Measurements from ENCODE around the gene ZNF511.

The ZNF511 gene

GRCh38 chr10:133276435-133277201, 32.1 kb upstream of the ZNF511 start, which contains the start of gene ADAM8:
Gene ADAM8, minus strand, starts transcription at chr10:133276868. Its CDS starts 51 bp downstream, at chr10:133276817.
- Histone ChIP-seq H3K4me1 (ENCODE audit: insufficient read depth, low read length) (no peaks in the 10 kb centered on the region), H3K36me3 (ENCODE audit: insufficient read depth, low read depth, low read length) (peaks cover 9% of the 10 kb centered on the region), H3K9ac (ENCODE audit: low read depth, low read length) (no peak within 1 kb of the TSS), H3K27ac (ENCODE audit: low read length) (no peak within 1 kb of the TSS), H3K4me3 (ENCODE audit: low read length) (peak within 1 kb of the TSS; percentile 56; the same call in 1 of the 2 replicates), H3K27me3 (ENCODE audit: insufficient read depth, low read length) (peaks cover 17% of the 10 kb centered on the region), H3K9me3 (ENCODE audit: insufficient read depth, low read depth, low read length) (no peaks in the 10 kb centered on the region)

GRCh38 chr10:133277277-133277992, 31.3 kb upstream of the ZNF511 start:
- Histone ChIP-seq H3K4me3 (ENCODE audit: low read length) (peak overlapping the region; percentile 56; the same call in 1 of the 2 replicates), H3K27me3 (ENCODE audit: insufficient read depth, low read length) (peaks cover 17% of the 10 kb centered on the region), H3K4me1 (ENCODE audit: insufficient read depth, low read length) (no peaks in the 10 kb centered on the region), H3K9me3 (ENCODE audit: insufficient read depth, low read depth, low read length) (no peaks in the 10 kb centered on the region), H3K36me3 (ENCODE audit: insufficient read depth, low read depth, low read length) (peaks cover 17% of the 10 kb centered on the region), H3K9ac (ENCODE audit: low read depth, low read length) (no peak overlapping the region), H3K27ac (ENCODE audit: low read length) (no peak overlapping the region)

- Histone ChIP-seq H3K4me1 (ENCODE audit: insufficient read depth, low read length) (no peaks in the 10 kb centered on the region), H3K27me3 (ENCODE audit: insufficient read depth, low read length) (peaks cover 17% of the 10 kb centered on the region), H3K9me3 (ENCODE audit: insufficient read depth, low read depth, low read length) (no peaks in the 10 kb centered on the region), H3K4me3 (ENCODE audit: low read length) (no peak overlapping the region), H3K36me3 (ENCODE audit: insufficient read depth, low read depth, low read length) (peaks cover 24% of the 10 kb centered on the region), H3K9ac (ENCODE audit: low read depth, low read length) (no peak overlapping the region), H3K27ac (ENCODE audit: low read length) (no peak overlapping the region)
Measured at GRCh38 chr10:133277993-133278576, 30.6 kb upstream of the ZNF511 start.

GRCh38 chr10:133278577-133279265, 30.0 kb upstream of the ZNF511 start:
- peaks cover 17% of the 10 kb centered on the region for H3K27me3 ChIP-seq (ENCODE audit: insufficient read depth, low read length)
- H3K36me3 ChIP-seq (ENCODE audit: insufficient read depth, low read depth, low read length), result peaks cover 30% of the 10 kb centered on the region
- no peak overlapping the region for H3K9ac ChIP-seq (ENCODE audit: low read depth, low read length)
- H3K4me1 ChIP-seq (ENCODE audit: insufficient read depth, low read length), result no peaks in the 10 kb centered on the region
- H3K27ac ChIP-seq (ENCODE audit: low read length), result no peak overlapping the region
- no peak overlapping the region for H3K4me3 ChIP-seq (ENCODE audit: low read length)
- H3K9me3 ChIP-seq (ENCODE audit: insufficient read depth, low read depth, low read length), result no peaks in the 10 kb centered on the region

GRCh38 chr10:133279326-133280226, 29.1 kb upstream of the ZNF511 start:
- Histone ChIP-seq H3K27me3 (ENCODE audit: insufficient read depth, low read length) (peaks cover 17% of the 10 kb centered on the region), H3K4me1 (ENCODE audit: insufficient read depth, low read length) (no peaks in the 10 kb centered on the region), H3K9ac (ENCODE audit: low read depth, low read length) (no peak overlapping the region), H3K9me3 (ENCODE audit: insufficient read depth, low read depth, low read length) (no peaks in the 10 kb centered on the region), H3K4me3 (ENCODE audit: low read length) (no peak overlapping the region), H3K27ac (ENCODE audit: low read length) (no peak overlapping the region), H3K36me3 (ENCODE audit: insufficient read depth, low read depth, low read length) (peaks cover 39% of the 10 kb centered on the region)

- Histone ChIP-seq H3K4me3 (ENCODE audit: low read length) (no peak overlapping the region), H3K36me3 (ENCODE audit: insufficient read depth, low read depth, low read length) (peaks cover 47% of the 10 kb centered on the region), H3K27me3 (ENCODE audit: insufficient read depth, low read length) (peaks cover 12% of the 10 kb centered on the region), H3K9me3 (ENCODE audit: insufficient read depth, low read depth, low read length) (no peaks in the 10 kb centered on the region), H3K4me1 (ENCODE audit: insufficient read depth, low read length) (no peaks in the 10 kb centered on the region), H3K27ac (ENCODE audit: low read length) (no peak overlapping the region), H3K9ac (ENCODE audit: low read depth, low read length) (no peak overlapping the region)
Measured at GRCh38 chr10:133280391-133281059, 28.2 kb upstream of the ZNF511 start.

GRCh38 chr10:133281084-133281483, 27.6 kb upstream of the ZNF511 start:
- H3K4me3 ChIP-seq (ENCODE audit: low read length), result no peak overlapping the region
- no peak overlapping the region for H3K9ac ChIP-seq (ENCODE audit: low read depth, low read length)
- peaks cover 53% of the 10 kb centered on the region for H3K36me3 ChIP-seq (ENCODE audit: insufficient read depth, low read depth, low read length)
- H3K9me3 ChIP-seq (ENCODE audit: insufficient read depth, low read depth, low read length), result no peaks in the 10 kb centered on the region
- no peaks in the 10 kb centered on the region for H3K4me1 ChIP-seq (ENCODE audit: insufficient read depth, low read length)
- H3K27ac ChIP-seq (ENCODE audit: low read length), result no peak overlapping the region
- peaks cover 6% of the 10 kb centered on the region for H3K27me3 ChIP-seq (ENCODE audit: insufficient read depth, low read length)

- H3K36me3 ChIP-seq (ENCODE audit: insufficient read depth, low read depth, low read length), result peaks cover 60% of the 10 kb centered on the region
- no peak overlapping the region for H3K27ac ChIP-seq (ENCODE audit: low read length)
Measured at GRCh38 chr10:133281628-133282372, 26.9 kb upstream of the ZNF511 start.

GRCh38 chr10:133282846-133283390, 25.8 kb upstream of the ZNF511 start:
- H3K4me1 ChIP-seq (ENCODE audit: insufficient read depth, low read length), result no peaks in the 10 kb centered on the region
- H3K36me3 ChIP-seq (ENCODE audit: insufficient read depth, low read depth, low read length), result peaks cover 67% of the 10 kb centered on the region
- no peak overlapping the region for H3K4me3 ChIP-seq (ENCODE audit: low read length)
- H3K9me3 ChIP-seq (ENCODE audit: insufficient read depth, low read depth, low read length), result no peaks in the 10 kb centered on the region
- H3K27ac ChIP-seq (ENCODE audit: low read length), result no peak overlapping the region
- H3K9ac ChIP-seq (ENCODE audit: low read depth, low read length), result no peak overlapping the region
- H3K27me3 ChIP-seq (ENCODE audit: insufficient read depth, low read length), result no peaks in the 10 kb centered on the region

More at GRCh38 chr10:133281628-133282372, 26.9 kb upstream of the ZNF511 start:
- Histone ChIP-seq H3K4me1 (ENCODE audit: insufficient read depth, low read length) (no peaks in the 10 kb centered on the region), H3K27me3 (ENCODE audit: insufficient read depth, low read length) (no peaks in the 10 kb centered on the region), H3K4me3 (ENCODE audit: low read length) (no peak overlapping the region), H3K9ac (ENCODE audit: low read depth, low read length) (no peak overlapping the region), H3K9me3 (ENCODE audit: insufficient read depth, low read depth, low read length) (no peaks in the 10 kb centered on the region)

- Histone ChIP-seq H3K27ac (ENCODE audit: low read length) (no peak overlapping the region), H3K4me3 (ENCODE audit: low read length) (no peak overlapping the region), H3K9me3 (ENCODE audit: insufficient read depth, low read depth, low read length) (no peaks in the 10 kb centered on the region), H3K9ac (ENCODE audit: low read depth, low read length) (no peak overlapping the region), H3K36me3 (ENCODE audit: insufficient read depth, low read depth, low read length) (peaks cover 74% of the 10 kb centered on the region), H3K4me1 (ENCODE audit: insufficient read depth, low read length) (no peaks in the 10 kb centered on the region), H3K27me3 (ENCODE audit: insufficient read depth, low read length) (no peaks in the 10 kb centered on the region)
Measured at GRCh38 chr10:133283931-133284330, 24.8 kb upstream of the ZNF511 start.

All from iPS-20b (cell line).